OCI-LY1 (cell line): Measurements from ENCODE around the gene PTH1R.

Experiments used
- H2AFZ ChIP-seq: fragments of 200-600 bp; sonication (generic), shearing (Covaris generic); 2 replicates; pipeline ENCODE4 v1.6.0; 2014; ENCODE audit warnings: antibody characterized with exemption, mild to moderate bottlenecking, low read length
- H3F3A ChIP-seq: fragments of 200-600 bp; sonication (generic), shearing (Covaris generic); 2 replicates; pipeline ENCODE4 v1.6.0; 2014; ENCODE audit warnings: mild to moderate bottlenecking, antibody characterized with exemption, low read length, moderate library complexity; ENCODE audit not compliant: insufficient read depth
- H3K27ac ChIP-seq: fragments of 200-600 bp; sonication (generic); 2 replicates; pipeline ENCODE4 v1.5.1; 2014; ENCODE audit warnings: low read length, mixed run types, mild to moderate bottlenecking, low read depth; ENCODE audit not compliant: poor library complexity, severe bottlenecking
- H3K27me3 ChIP-seq: fragments of 200-600 bp; sonication (generic); 2 replicates; pipeline ENCODE4 v1.6.0; 2014; ENCODE audit warnings: antibody characterized with exemption, mild to moderate bottlenecking, low read length, moderate library complexity; ENCODE audit not compliant: insufficient read depth
- H3K36me3 ChIP-seq: fragments of 200-600 bp; sonication (generic); 2 replicates; pipeline ENCODE4 v1.6.1; 2014; ENCODE audit warnings: mild to moderate bottlenecking, antibody characterized with exemption, low read length, moderate library complexity, mixed read lengths; ENCODE audit not compliant: insufficient read depth
- H3K4me1 ChIP-seq: fragments of 200-600 bp; sonication (generic); 2 replicates; pipeline ENCODE4 v1.5.1; 2014; ENCODE audit warnings: mild to moderate bottlenecking, low read length, moderate library complexity; ENCODE audit not compliant: insufficient read depth, severe bottlenecking
- H3K4me2 ChIP-seq: fragments of 200-600 bp; sonication (generic), shearing (Covaris generic); 2 replicates; pipeline ENCODE4 v1.6.1; 2014; ENCODE audit warnings: low read length
- H3K4me3 ChIP-seq: fragments of 200-600 bp; sonication (generic); 2 replicates; pipeline ENCODE4 v1.5.1; 2014; ENCODE audit warnings: low read length, low read depth, mild to moderate bottlenecking, mixed read lengths; ENCODE audit not compliant: poor library complexity, severe bottlenecking
- H3K79me2 ChIP-seq: fragments of 200-600 bp; shearing (Covaris generic); 2 replicates; pipeline ENCODE4 v1.6.1; 2016; ENCODE audit warnings: mixed run types, low read length, mixed read lengths; ENCODE audit not compliant: insufficient read depth
- H3K9ac ChIP-seq: fragments of 200-600 bp; sonication (generic), shearing (Covaris generic); 2 replicates; pipeline ENCODE4 v1.6.1; 2014; ENCODE audit warnings: mild to moderate bottlenecking, low read length, mixed read lengths
- H3K9me2 ChIP-seq: fragments of 200-600 bp; sonication (generic), shearing (Covaris generic); 2 replicates; pipeline ENCODE4 v1.6.1; 2014; ENCODE audit warnings: low read depth, mild to moderate bottlenecking, low read length, mixed read lengths
- H3K9me3 ChIP-seq: fragments of 200-600 bp; shearing (Covaris generic); 2 replicates; pipeline ENCODE4 v1.6.1; 2014; ENCODE audit warnings: low read length, mixed read lengths
- H4K20me1 ChIP-seq: fragments of 200-600 bp; sonication (generic), shearing (Covaris generic); 2 replicates; pipeline ENCODE4 v1.6.0; 2016; ENCODE audit warnings: mild to moderate bottlenecking, low read length; ENCODE audit not compliant: insufficient read depth
- EZH2 ChIP-seq: fragments of 200-600 bp; sonication (generic), shearing (Covaris generic); IDR thresholded peaks from 2 replicates; pipeline ENCODE4 v1.8.0; 2017; ENCODE audit warnings: borderline replicate concordance, mixed run types, mild to moderate bottlenecking, antibody characterized with exemption, low read length, moderate library complexity, mixed read lengths
- TF ChIP-seq, protein P1 (sequence below): fragments of 200-600 bp; sonication (generic), shearing (Covaris generic); IDR thresholded peaks from 2 replicates; pipeline ENCODE4 v1.5.1; 2017; ENCODE audit warnings: mild to moderate bottlenecking, antibody characterized with exemption, low read length, moderate library complexity, mixed read lengths

Gene PTH1R

DNA sequence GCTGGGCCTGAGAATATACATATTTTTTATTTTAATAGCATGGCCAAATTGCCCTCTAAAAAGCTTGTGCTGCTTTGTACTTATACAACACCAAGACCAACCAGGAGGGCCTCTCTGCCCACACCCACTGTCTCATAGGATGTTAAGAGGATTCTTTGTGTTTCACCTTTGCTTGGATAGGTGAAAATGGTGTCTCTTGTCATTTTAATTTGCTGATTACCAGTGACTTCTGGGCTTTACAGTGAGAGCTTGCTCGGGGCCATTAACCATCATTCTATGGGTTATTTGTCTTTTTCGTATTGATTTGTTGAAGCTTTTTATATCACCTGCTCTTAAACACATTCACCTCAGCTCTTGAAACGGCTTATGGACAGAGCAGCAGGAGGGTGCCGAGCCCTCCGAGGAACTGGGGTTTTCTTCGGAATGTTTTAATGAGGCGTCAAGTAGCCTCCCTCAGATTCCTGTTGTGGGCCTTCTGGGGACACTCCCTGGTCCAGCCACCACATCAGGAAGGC lies 10.5 kb downstream of the PTH1R start:
- Histone ChIP-seq H3K4me1 (no peaks in the 10 kb centered on the region), H3K27me3 (peaks cover 8% of the 10 kb centered on the region; the same call in 1 of the 2 replicates), H3K36me3 (no peaks in the 10 kb centered on the region), H3K27ac (no peak overlapping the region), H3K9ac (no peak overlapping the region), H3F3A (no peaks in the 10 kb centered on the region), H3K79me2 (no peaks in the 10 kb centered on the region), H3K4me3 (no peak overlapping the region), H3K4me2 (no peak overlapping the region), H3K9me2 (no peaks in the 10 kb centered on the region), H3K9me3 (no peaks in the 10 kb centered on the region), H2AFZ (no peak overlapping the region), H4K20me1 (no peaks in the 10 kb centered on the region)
- TF ChIP-seq EZH2 = no peak
- TF ChIP-seq, protein P1, sequence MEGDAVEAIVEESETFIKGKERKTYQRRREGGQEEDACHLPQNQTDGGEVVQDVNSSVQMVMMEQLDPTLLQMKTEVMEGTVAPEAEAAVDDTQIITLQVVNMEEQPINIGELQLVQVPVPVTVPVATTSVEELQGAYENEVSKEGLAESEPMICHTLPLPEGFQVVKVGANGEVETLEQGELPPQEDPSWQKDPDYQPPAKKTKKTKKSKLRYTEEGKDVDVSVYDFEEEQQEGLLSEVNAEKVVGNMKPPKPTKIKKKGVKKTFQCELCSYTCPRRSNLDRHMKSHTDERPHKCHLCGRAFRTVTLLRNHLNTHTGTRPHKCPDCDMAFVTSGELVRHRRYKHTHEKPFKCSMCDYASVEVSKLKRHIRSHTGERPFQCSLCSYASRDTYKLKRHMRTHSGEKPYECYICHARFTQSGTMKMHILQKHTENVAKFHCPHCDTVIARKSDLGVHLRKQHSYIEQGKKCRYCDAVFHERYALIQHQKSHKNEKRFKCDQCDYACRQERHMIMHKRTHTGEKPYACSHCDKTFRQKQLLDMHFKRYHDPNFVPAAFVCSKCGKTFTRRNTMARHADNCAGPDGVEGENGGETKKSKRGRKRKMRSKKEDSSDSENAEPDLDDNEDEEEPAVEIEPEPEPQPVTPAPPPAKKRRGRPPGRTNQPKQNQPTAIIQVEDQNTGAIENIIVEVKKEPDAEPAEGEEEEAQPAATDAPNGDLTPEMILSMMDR = no peak

DNA sequence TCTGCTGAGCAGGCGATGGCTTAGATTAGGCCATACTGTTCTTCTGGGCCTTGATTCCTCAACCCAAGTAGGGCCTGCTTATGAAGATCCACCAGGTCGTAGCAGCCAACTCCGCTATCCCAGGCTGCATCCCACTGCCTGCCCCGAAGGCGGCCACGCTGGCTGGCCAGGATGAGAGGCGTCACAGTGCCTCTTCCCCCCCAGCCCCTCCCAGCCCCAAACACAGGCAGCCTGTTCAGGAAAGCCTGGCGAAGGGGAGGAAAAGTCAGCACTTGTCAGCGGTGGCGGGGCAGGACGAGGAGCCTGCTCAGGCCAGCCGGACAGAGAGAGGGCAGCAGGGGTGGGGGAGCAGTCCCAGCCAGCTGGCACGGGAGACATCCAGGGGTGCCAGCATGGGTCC lies 11.2 kb downstream of the PTH1R start:
- H3K4me2 ChIP-seq = no peak overlapping the region
- no peaks in the 10 kb centered on the region for H3K36me3 ChIP-seq
- H2AFZ ChIP-seq = no peak overlapping the region
- H3K9me2 ChIP-seq = no peaks in the 10 kb centered on the region
- H3K4me3 ChIP-seq = no peak overlapping the region
- H3K27me3 ChIP-seq = peaks cover 8% of the 10 kb centered on the region; the same call in 1 of the 2 replicates
- no peaks in the 10 kb centered on the region for H3K79me2 ChIP-seq
- H3K4me1 ChIP-seq = no peaks in the 10 kb centered on the region
- H3K9me3 ChIP-seq = no peaks in the 10 kb centered on the region
- TF ChIP-seq, protein P1 = no peak
- no peak for TF ChIP-seq EZH2
- no peak overlapping the region for H3K27ac ChIP-seq
- no peak overlapping the region for H3K9ac ChIP-seq
- H4K20me1 ChIP-seq = no peaks in the 10 kb centered on the region
- no peaks in the 10 kb centered on the region for H3F3A ChIP-seq

DNA sequence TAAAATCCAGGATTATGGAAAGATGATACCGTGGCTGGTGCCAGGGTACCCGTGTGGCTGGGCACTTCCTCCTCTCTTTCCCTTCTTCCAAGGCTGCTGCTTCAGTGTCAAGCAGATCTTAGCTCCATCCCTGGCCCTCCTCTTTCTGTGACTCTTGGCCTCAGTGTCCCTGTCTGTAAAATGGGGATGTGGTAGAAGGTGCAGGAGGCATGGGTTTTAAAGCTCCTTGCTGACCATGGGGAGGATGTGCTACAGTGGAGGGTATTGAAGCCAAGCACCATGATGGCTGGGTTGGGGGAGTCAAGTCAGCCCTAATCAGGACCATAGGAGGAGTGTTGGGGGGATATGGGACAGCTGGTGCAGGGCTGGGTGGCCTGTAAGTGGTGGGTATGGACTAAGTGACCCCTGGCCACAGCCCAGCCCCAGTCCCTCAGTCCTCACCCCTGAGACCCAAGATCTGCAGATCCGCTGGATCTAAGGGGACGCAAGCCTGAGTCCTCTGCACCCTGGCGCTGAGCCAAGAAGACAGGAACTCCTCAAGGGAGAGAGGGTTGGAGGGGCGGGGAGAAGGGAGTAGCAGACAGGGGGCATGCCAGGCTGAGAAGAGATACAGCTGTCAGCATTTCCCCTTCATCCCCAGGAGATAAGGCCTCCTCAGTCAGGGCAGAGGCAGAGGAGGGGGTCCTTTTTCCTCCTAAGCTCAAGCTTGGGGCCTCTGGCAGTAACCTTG lies 12.0 kb downstream of the PTH1R start:
- Histone ChIP-seq H4K20me1 (no peaks in the 10 kb centered on the region), H3K4me3 (no peak overlapping the region), H3K4me1 (no peaks in the 10 kb centered on the region), H3K36me3 (no peaks in the 10 kb centered on the region), H3K9ac (no peak overlapping the region), H3K27ac (no peak overlapping the region), H3K9me2 (no peaks in the 10 kb centered on the region), H3K4me2 (no peak overlapping the region), H3K9me3 (no peaks in the 10 kb centered on the region), H3K79me2 (no peaks in the 10 kb centered on the region), H2AFZ (no peak overlapping the region), H3K27me3 (peaks cover 7% of the 10 kb centered on the region; the same call in 1 of the 2 replicates), H3F3A (no peaks in the 10 kb centered on the region)
- TF ChIP-seq, protein P1 = no peak
- TF ChIP-seq EZH2 = no peak
